Activated naive CD4-positive, alpha-beta T cell treated with anti-CD3 and anti-CD28 coated beads, Interleukin-2, amount 10 ng/mL, durations not matched to agents 7 days and 5 days (primary cell): ENCODE measurements around the gene LAMB2.

ENCODE experiments used
- CTCF ChIA-PET: fragments of 350-600 bp; sonication (Branson Sonifier 250); formaldehyde crosslinking; loops from one replicate; lab custom pipeline; 2021; ENCODE audit warnings: antibody characterized with exemption; lab: Charles Lee
- DNase-seq: peaks from one replicate; pipeline ENCODE4 v3.0.0-alpha.2; 2020
- H3K27ac Mint-ChIP-seq: one replicate; pipeline ENCODE4 v1.8.0; 2021; ENCODE audit warnings: mild to moderate bottlenecking, moderate library complexity, mixed read lengths
- H3K27me3 Mint-ChIP-seq: one replicate; pipeline ENCODE4 v1.8.0; 2021; ENCODE audit warnings: mild to moderate bottlenecking, mixed read lengths
- H3K36me3 Mint-ChIP-seq: one replicate; pipeline ENCODE4 v1.8.0; 2021; ENCODE audit warnings: mixed read lengths
- H3K4me1 Mint-ChIP-seq: one replicate; pipeline ENCODE4 v1.8.0; 2021; ENCODE audit warnings: mixed read lengths
- H3K4me3 Mint-ChIP-seq: one replicate; pipeline ENCODE4 v1.8.0; 2021; ENCODE audit warnings: mild to moderate bottlenecking, moderate library complexity, mixed read lengths
- H3K9me3 Mint-ChIP-seq: one replicate; pipeline ENCODE4 v1.8.0; 2021; ENCODE audit warnings: mixed read lengths

Gene LAMB2

GRCh38 chr3:49098429-49098828, 34.4 kb downstream of the LAMB2 start:
- CTCF ChIA-PET: interaction anchor here (0.6 kb wide), 1 partner anchor 19 kb away, joined by 4 read pairs; no protein-coding TSS in a partner anchor
- Mint-ChIP-seq H3K27ac (no peak overlapping the region), H3K36me3 (peaks cover 45% of the 10 kb centered on the region)

GRCh38 chr3:49093853-49094767, 38.7 kb downstream of the LAMB2 start, which contains the start of gene QRICH1:
QRICH1 (minus strand) TSS chr3:49094071; CDS start chr3:49077017, 17,054 bp downstream.
- peaks cover 29% of the 10 kb centered on the region for H3K36me3 Mint-ChIP-seq
- H3K27ac Mint-ChIP-seq: peak within 1 kb of the TSS; percentile 97
- peaks cover 42% of the 10 kb centered on the region for H3K4me1 Mint-ChIP-seq
- CTCF ChIA-PET: interaction anchor here (0.5 to 3.8 kb wide), 13 partner anchors 9 to 377 kb away, joined by 3 to 26 read pairs (median 4); partner anchors contain the start of genes IMPDH2, QARS1 and USP19
- DNase-seq: peak; percentile 98
- H3K9me3 Mint-ChIP-seq: no peaks in the 10 kb centered on the region
- no peaks in the 10 kb centered on the region for H3K27me3 Mint-ChIP-seq
- peak within 1 kb of the TSS; percentile 88 for H3K4me3 Mint-ChIP-seq

More at GRCh38 chr3:49098429-49098828, 34.4 kb downstream of the LAMB2 start:
- Mint-ChIP-seq H3K27me3 (no peaks in the 10 kb centered on the region), H3K4me3 (no peak overlapping the region), H3K9me3 (no peaks in the 10 kb centered on the region), H3K4me1 (peaks cover 21% of the 10 kb centered on the region)
- DNase-seq: no peak

- Mint-ChIP-seq H3K9me3 (no peaks in the 10 kb centered on the region), H3K4me3 (peak overlapping the region; percentile 88), H3K27ac (peak overlapping the region; percentile 97), H3K4me1 (peaks cover 42% of the 10 kb centered on the region), H3K27me3 (no peaks in the 10 kb centered on the region), H3K36me3 (peaks cover 23% of the 10 kb centered on the region)
- DNase-seq: peak; percentile 87
- CTCF ChIA-PET: interaction anchor here (0.7 to 3.8 kb wide), 13 partner anchors 10 to 378 kb away, joined by 3 to 26 read pairs (median 4); partner anchors contain the start of genes IMPDH2, QARS1, USP19 and WDR6
These were observed 39.7 kb downstream of the LAMB2 start for GRCh38 chr3:49092938-49093852.

DNA sequence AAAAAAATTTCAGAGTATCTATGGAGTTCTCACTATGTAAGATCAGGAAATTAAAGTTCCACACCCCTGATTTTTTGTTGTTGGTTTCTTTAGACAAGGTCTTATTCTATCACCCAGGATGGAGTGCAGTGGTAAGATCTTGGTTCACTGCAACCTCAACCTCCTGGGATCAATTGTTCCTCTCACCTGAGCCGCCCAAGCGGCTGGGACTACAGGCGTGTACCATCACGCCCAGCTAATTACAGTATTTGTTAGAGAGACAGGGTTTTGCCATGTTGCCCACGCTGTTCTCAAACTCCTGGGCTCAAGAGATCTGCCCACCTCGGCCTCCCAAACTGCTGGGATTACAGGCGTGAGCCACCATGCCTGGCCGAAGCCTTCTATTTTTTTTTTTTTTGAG, 51.4 kb downstream of the LAMB2 start:
- peaks cover 12% of the 10 kb centered on the region for H3K36me3 Mint-ChIP-seq

GRCh38 chr3:49079270-49079669, 53.6 kb downstream of the LAMB2 start:
- no peak overlapping the region for H3K4me3 Mint-ChIP-seq
- H3K9me3 Mint-ChIP-seq: no peaks in the 10 kb centered on the region
- no peak overlapping the region for H3K27ac Mint-ChIP-seq
- CTCF ChIA-PET: interaction anchor here (0.7 kb wide), 1 partner anchor 19 kb away, joined by 4 read pairs; no protein-coding TSS in a partner anchor
- H3K4me1 Mint-ChIP-seq: no peaks in the 10 kb centered on the region
- peaks cover 21% of the 10 kb centered on the region for H3K36me3 Mint-ChIP-seq
- H3K27me3 Mint-ChIP-seq: no peaks in the 10 kb centered on the region
- DNase-seq: no peak

More for the DNA sequence above, 51.4 kb downstream of the LAMB2 start:
- Mint-ChIP-seq H3K4me3 (no peak overlapping the region), H3K27ac (no peak overlapping the region), H3K27me3 (no peaks in the 10 kb centered on the region), H3K4me1 (no peaks in the 10 kb centered on the region), H3K9me3 (no peaks in the 10 kb centered on the region)
- CTCF ChIA-PET: no interaction called here
- DNase-seq: no peak

- CTCF ChIA-PET: interaction anchor here (0.7 kb wide), 1 partner anchor 13 kb away, joined by 4 read pairs; no protein-coding TSS in a partner anchor
- Mint-ChIP-seq H3K4me3 (no peak overlapping the region), H3K4me1 (no peaks in the 10 kb centered on the region), H3K9me3 (no peaks in the 10 kb centered on the region), H3K27ac (no peak overlapping the region), H3K36me3 (peaks cover 36% of the 10 kb centered on the region), H3K27me3 (no peaks in the 10 kb centered on the region)
- DNase-seq: no peak
These were observed 56.2 kb downstream of the LAMB2 start for GRCh38 chr3:49076646-49077045.

- peaks cover 40% of the 10 kb centered on the region for H3K36me3 Mint-ChIP-seq
- H3K9me3 Mint-ChIP-seq: no peaks in the 10 kb centered on the region
- H3K4me1 Mint-ChIP-seq: no peaks in the 10 kb centered on the region
- CTCF ChIA-PET: interaction anchor here (0.7 kb wide), 1 partner anchor 12 kb away, joined by 4 read pairs; no protein-coding TSS in a partner anchor
- no peak for DNase-seq
- H3K27ac Mint-ChIP-seq: no peak overlapping the region
- H3K4me3 Mint-ChIP-seq: no peak overlapping the region
- no peaks in the 10 kb centered on the region for H3K27me3 Mint-ChIP-seq
These were observed 56.7 kb downstream of the LAMB2 start for GRCh38 chr3:49076116-49076515.
